ENCODE results near the gene LRRN2. TPM values are rescaled to one million over a fixed set of nuclear protein-coding genes. Genes with fewer than 3 reads are reported as not detected.

LRRN2 gene
- total and polyA plus RNA-seq, 9 of the 15 experiments (the other 6 are each of a cell fraction or from before 2014, with no cell fraction given) = 0.05 TPM; not detected in 8

GRCh38 chr1:204692841-204693356 is 7.4 kb upstream of the LRRN2 start (continued):
- TF ChIP-seq SMAD4 (CRISPR knock-in tag; conservative IDR thresholded peaks at IDR 0.05) (peak; percentile 88), HDAC1 (IDR thresholded peaks at IDR 0.05) (peak in 1 of 2 experiments; percentile 84; a peak in 2 of 4 replicates), ZNF174 (CRISPR knock-in tag; IDR thresholded peaks at IDR 0.05) (no peak), ZNF184 (CRISPR knock-in tag; IDR thresholded peaks at IDR 0.05) (no peak), STAT6 (CRISPR knock-in tag; IDR thresholded peaks at IDR 0.05) (no peak), HINFP (tag; conservative IDR thresholded peaks at IDR 0.05; ENCODE audit: low read depth) (no peak), NBN (IDR thresholded peaks at IDR 0.05; ENCODE audit: low read depth) (peak; percentile 85), FOXP1 (CRISPR knock-in tag; IDR thresholded peaks at IDR 0.05) (no peak), NFIC (IDR thresholded peaks at IDR 0.05) (peak; percentile 40; the same call in 1 of the 2 replicates), SAFB (IDR thresholded peaks at IDR 0.05; ENCODE audit: borderline replicate concordance, low read depth, low read length) (no peak), ZNF609 (CRISPR knock-in tag; IDR thresholded peaks at IDR 0.05; ENCODE audit: borderline replicate concordance) (no peak), ZNF232 (CRISPR knock-in tag; IDR thresholded peaks at IDR 0.05) (no peak), ZEB2 (IDR thresholded peaks at IDR 0.05) (peak; percentile 88), NR2C2 (CRISPR knock-in tag; IDR thresholded peaks at IDR 0.05) (no peak), NR2C2 (tag; IDR thresholded peaks at IDR 0.05) (0 out of 2 replicates have a peak, but pooled peaks have one; percentile 40), ZFPM2 (CRISPR knock-in tag; IDR thresholded peaks at IDR 0.05) (no peak), SMARCC2 (IDR thresholded peaks at IDR 0.05; ENCODE audit: low read depth) (no peak), ZBTB26 (CRISPR knock-in tag; IDR thresholded peaks at IDR 0.05) (peak; percentile 83; the same call in 1 of the 2 replicates), PYGO2 (tag; IDR thresholded peaks at IDR 0.05) (peak; percentile 54; the same call in 1 of the 2 replicates), GATAD2B (IDR thresholded peaks at IDR 0.05; ENCODE audit: borderline replicate concordance) (no peak)

All from K562 (cell line).